Activated T-helper 9 cell treated with anti-CD3 and anti-CD28 coated beads, Interleukin-2, amount 50 U/mL, for 16 hours (primary cell): Measurements from ENCODE around the gene ANO2.
"Not testable (repeated sequence)": the region's sequence is repeated elsewhere in the genome, so short reads cannot be mapped to it uniquely, and the experiment has no call there.

ENCODE experiments used
- DNase-seq: peaks from one replicate; pipeline ENCODE4 v3.0.0-alpha.2; 2020; ENCODE audit warnings: low read depth

The ANO2 gene

DNA sequence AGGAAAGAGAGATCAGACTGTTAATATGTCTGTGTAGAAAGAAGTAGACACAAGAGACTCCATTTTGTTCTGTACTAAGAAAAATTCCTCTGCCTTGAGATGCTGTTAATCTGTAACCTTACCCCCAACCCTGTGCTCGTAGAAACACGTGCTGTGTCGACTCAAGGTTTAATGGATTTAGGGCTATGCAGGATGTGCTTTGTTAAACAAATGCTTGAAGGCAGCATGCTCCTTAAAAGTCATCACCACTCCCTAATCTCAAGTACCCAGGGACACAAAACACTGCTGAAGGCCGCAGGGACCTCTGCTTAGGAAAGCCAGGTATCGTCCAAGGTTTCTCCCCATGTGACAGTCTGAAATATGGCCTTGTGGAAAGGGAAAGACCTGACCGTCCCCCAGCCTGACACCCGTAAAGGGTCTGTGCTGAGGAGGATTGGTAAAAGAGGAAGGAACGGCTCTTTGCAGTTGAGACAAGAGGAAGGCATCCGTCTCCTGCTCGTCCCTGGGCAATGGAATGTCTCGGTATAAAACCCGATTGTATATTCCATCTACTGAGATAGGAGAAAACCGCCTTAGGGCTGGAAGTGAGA is 407.9 kb downstream of the ANO2 start:
- DNase-seq, result not testable (repeated sequence)

DNA sequence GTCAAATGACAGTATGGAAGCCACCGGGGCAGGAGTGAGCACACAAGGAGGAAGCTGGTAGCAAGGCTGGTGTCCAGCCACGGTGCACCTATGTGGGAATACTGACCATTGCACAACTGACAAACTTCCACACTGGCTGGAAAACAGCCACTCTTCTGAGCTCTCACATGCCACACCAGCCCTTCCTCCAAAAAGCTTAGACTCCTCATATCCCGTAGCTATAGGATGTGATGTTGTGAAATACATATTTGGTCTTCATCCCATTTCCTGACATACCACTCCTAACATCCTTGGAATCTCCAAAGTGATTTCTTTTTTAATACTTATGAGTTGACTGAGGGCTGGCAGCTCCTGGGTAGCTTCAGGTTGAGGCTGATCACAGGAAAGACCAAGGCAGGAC is 409.5 kb downstream of the ANO2 start:
- DNase-seq, result no peak

DNA sequence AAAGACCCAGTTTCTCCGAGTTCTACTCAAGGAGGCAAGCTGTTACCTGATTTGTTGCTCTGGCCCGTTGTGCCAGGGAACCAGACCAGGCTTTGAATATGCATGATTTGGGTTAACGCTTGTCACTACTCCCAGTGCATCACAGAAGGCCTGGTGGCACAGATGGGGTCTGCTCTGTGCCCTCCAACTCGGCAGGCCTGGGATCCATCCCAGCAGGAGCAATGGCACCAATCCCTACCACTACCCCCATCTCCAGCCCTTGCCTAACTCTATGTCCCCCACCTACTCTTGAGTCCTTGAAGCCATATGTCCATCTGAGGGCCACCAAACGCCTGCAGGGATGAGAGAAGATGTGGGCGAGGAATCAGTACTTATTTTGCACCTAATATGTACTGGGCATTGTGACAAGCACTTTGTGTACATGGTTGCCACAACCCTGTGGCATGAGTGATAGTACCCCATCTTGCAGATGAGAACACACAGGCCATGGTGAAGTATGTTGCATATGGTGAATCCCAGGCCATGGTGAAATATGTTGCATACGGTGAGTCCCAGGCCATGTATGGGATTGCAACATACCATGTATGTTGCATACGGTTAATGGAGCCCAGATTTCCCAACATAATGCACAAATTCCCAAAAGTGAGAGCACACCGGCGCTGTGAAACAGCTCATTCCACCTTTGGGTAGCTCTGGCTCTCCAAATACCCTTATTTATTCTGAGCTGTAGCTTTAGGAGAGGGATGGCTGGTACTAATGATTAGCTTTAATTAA is 410.4 kb downstream of the ANO2 start:
- no peak for DNase-seq

DNA sequence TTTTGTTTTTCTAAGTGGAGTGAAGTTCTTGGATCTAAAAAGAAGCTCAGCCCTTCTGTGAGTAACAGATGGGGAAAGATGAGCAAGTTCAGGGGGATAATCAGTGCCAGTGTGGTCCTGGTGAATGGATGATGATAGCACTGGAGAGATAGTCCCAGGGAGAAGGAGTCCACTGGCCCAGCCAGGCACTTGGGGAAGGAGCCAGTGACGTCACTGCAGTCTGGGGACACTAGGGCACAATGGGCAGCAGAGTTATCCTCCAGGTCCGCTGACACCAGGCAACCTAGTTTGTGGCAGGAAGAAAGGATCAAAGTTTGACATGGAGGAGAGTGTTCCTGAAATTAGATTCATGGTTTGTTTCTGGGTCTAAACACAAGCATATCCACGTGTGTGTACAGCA is 411.7 kb downstream of the ANO2 start:
- DNase-seq, result no peak

DNA sequence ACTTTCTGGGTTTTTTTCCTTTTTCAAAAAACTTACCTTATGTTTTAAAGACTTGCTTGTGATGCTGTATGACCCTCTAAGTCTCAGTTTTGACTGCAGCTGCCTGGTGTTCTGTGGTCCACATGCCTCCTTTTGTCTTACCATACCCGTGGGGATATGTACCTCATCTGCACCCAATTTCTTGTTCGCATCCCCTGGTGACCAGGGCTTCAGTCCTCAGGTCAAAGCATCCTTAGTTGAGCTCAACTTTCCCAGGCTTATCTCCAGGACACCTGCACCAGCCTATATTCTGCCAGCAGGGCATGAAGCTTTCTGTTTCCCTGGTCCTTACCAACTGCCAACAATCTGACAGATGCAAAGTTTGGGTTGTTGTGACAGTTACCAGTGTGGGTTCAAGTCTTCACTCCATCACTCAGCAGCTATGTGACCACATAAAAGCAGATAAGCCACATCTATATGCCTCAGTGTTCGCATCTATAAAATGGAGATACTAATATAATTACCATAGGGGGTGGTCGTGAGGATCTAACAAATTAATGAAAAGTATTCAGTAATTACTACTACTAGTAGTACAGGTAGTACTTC is 419.2 kb downstream of the ANO2 start:
- no peak for DNase-seq

DNA sequence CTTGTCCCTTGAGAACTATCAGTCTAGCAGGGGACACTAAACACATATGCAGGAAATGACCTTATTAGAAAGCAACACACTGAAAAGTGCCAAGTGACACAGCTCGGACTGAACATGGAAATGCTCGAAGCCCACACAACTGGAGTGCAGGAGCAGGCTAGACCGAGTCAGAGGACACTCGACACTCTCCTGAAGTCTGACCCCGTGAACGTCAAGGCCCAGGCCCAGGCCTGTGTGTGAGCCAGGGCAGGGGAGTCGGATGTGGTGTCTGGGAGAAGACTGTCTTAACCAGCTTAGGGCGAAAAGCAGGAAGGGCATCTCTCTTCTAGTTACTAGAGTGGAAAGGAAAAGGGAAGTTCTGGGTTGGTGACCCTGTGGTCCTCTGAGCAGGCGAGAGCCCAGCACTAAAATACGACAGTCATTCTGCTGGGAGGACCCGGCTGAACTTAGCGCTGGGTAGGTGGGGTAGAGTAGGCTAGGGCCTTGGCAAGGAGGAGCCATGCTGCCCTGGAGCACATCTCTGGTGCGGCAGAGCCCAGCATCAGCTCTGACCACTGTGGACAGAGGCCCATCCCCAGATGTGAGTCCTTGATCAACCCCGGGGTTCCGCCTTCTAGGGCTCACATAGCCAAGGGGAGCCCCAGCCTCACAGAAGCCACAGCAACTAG is 420.2 kb downstream of the ANO2 start:
- DNase-seq, result no peak

DNA sequence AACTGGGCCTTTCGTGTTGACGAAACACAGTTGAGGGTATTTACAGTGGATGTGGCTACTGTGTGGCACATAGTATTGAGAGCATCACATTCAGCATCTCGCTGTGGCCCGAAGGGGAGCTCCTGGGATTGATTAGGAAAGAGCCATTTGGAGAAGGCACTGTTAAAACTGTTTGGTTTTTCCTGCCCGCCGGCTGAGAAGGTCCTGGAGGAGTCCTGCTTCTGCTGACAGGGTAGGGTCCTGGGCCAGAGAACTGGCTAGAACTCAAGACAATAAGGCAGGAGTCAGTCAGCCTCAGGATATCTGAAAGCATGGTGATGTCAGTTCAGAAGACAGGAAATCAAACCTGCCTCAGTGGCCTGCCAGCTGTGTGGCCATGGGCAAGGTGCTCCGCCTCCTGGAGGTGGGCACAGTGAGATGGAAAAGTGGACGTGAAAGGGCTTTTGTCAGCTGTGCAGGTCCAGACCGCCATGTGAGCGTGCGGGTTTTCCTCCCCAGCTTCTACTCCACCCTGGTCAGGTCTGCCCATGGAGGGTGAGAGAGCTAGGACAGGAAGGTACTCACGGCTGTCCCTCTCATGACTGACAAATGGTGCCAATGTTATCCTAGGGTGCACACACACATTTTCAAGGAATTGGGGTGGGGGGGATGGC is 420.8 kb downstream of the ANO2 start:
- DNase-seq, result no peak

DNA sequence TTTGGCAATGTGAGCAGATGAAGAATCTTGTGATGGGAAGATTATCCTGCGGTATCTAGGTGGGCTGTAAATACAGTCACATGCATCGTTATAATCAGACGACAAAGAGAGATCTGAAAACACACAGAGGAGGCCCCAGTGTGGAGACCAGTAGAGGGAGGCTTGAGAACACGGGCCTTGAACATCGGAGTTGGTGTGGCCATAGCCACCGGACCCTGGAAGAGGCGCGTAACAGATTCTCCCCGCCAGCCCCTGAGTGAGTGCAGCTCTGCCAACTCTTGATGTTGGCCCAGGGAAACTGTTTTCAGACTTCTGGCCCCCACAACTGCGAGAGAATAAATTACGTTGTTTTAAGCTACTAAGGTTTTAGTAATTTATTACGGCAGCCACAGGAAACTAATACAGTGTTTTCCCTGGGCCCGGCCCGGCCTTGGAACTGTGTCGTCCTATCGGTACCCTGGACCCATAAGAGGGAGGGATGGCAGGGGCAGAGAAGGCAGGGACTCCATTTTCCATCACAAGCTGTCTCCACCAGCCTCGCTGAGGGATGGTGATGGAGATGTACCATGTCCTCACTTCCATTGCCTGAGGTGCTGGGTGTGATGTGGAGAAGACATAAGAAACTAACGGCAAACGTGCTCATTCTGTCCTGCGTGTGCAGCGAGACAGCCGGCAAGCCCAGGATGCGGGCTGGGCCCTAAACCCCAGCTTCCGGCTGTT is 421.5 kb downstream of the ANO2 start:
- DNase-seq, result no peak

DNA sequence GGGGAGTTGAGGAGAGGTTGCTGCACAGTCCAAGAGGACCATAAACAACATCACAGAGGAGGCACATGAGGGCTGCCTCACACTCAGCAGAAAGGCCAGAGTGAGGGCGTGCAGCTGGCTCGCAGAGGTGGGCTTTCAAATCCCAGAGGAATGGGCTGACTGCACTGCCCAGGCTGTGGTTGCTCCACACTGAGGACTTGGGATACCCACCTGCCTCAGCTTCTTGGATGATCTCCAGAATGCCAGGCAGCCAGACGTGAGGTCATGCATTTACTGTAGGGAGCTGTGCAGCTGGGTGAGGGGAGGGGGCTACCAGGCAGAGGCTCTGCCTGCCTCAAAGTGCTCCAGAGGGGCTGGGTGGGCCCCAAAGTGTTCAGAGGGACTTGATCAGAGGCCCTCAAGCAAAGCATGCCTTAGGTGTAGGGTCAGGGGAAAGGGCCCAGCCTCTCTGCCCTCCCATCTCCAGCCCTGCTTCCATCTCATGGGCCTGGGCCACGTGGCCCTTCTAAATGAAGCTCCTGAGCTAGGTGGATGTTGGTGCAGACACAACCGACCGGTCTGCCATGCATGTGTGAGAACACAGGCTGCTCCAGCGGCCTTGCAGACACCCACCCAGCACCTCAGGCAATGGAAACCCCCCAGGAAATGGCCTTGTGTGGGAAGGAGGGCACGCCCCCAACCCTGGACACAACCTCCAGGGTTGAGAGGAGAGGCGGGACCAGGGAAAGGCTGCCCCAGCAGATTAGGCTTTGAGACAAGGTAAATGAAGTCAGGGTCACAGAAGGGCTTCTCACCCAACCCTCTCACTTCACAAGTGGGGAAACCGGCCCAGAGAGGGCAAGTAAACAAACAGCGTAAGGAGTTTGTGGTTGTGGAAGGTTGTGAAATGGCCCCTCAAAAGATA is 422.4 kb downstream of the ANO2 start:
- no peak for DNase-seq

DNA sequence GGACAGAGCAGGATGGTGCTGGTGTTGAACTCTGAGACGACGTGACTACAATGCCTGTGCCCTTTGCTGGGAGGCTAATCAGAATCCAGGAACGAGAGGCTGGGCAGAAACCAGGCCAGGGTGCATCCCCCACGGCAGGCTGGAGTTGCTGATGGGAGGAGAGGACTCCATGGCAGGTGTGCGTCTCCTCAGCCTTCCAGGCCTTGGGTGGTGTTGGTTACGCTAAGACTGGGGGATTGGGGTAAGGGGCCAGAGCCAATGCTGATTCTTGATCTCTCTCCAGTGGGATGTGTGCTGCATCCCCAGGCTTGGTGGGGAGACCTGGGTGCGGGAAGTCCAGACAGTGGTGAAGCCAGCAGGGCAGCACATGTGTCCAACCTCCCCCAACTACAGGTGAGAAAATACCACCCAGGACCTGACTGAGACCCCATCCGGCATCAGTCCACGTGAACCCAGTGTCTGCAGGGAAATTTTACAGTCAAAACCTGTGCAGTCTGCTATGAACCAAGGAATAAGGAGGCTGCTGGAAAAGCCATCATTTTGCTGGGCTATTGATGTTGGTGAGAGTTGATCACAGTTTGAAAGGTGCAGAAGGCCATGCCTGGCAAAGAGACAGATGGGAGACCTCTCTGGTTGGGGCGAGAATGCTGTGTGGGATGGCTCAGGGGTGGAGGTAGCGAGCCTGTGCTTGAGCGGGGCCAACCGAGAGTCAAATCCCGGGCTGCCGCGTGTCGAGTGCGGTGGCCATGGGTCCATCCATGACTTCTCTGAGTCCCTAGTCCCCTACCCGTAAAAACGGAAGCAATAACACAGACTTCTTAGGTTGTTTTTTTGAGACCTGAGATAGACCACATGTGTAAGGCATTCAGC is 423.4 kb downstream of the ANO2 start:
- no peak for DNase-seq

DNA sequence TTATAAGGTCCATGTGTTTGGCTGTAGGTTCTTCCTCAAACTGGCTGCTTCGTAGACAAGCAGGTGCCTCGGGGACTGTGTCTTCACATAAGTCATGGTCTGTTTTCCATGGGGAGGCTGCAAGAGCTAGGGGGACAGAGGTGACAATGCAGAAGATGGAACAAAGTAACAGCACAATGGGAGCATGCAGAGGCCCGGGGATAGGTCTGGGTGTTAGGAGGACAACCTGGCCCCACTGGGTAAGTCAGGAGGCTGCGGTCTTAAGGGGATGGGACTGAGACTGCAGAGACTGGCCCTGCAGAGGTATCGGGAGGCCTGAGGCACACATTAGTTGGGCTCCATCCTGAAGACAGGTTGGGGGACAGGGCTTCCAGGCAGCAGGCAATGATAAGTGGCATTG is 424.2 kb downstream of the ANO2 start:
- DNase-seq, result no peak

DNA sequence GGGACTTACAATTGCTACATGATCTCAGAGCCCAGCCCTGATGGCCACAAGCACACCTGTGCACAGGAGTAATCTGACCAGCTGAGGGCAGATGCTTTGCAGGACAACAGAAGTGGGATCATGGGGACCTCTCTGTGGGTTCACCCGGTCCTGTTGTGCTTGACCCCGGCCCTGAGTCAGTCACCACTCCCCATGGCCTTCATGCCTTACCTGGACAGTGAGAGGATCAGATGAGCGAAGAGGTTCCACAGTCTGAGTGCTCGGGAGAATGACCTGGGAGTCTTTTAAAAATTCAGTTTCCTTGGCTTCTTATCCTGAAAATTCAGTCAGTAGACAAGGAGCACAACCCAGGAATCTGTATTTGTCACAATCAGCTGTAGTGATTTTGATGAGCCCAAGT is 425.0 kb downstream of the ANO2 start:
- no peak for DNase-seq

DNA sequence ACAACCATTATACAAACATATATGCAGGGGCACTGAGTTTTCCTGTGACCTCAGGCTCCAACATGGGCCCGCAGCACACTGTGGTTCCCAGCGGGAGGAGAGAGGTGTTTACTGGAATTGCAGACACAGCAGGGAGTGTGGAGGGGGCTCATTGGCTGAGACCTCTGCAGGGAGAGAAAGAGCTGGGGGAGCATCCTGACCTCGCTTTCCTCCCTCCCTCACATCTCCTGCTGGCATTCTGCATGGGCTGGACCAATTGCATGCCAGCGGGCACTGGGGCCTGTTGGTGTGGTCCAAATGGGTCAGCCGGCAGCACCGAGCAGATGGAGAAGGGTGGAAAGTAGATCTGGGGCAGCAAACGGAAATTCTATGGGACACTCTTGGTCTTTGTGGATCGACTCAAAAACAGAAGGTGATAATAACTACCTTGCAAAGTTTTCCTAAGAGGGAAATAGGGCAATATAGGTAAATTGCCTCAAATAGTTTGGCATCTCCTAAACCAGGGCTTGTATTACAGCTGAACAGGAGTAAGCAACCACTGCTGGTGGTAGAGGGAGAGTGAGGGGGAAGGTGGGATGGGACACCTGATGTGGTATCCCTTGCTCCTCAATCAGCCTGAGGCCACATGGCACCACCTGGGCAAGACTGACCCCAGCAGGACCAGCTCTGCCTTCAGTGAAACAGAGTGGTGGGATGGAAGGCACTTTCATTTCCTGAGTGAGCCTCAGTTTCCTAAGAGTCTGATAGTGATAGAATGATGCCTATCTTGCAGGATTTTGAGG is 426.3 kb downstream of the ANO2 start:
- no peak for DNase-seq

DNA sequence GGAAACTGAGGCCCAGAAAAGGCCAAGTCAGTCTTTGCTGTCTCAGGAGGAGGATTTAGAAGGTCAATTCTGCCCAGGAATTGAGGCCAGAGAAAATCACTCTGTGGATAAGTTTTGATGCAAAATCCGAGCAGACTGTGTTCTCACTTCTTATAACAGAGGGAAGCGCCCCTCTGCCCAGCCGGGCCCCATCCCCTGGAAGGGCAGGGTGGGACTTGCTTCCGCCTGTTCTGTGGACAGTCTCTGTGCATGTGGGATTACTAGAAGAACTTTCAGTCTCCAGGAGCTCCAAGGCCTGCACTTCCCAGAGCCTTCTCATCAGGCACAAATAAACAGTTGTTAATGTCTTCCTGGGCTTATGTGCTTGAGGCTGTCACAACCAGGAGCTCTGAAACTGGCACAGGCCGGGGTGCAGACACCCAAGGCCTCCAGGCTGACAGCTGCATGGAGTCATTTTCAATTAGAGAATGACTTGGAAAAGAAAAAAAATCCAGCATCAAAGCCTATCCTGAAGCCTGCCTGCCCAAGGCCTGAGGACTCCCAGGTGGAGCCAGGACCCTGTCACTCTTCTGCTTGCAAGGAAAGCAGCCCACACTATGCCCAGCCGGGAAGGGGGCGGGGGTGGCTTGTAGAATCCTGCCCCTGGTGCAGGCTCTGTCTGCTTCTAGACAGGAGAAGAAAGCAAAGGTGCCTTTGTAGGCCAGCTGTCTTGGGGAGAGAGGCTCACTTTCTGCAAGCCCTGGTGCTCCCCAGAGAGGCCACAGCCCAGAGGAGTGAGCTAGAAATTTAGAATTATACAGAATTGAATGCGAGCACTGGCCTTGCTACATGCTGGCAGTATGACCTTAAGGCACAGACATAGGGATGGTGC is 428.5 kb downstream of the ANO2 start:
- DNase-seq, result no peak

DNA sequence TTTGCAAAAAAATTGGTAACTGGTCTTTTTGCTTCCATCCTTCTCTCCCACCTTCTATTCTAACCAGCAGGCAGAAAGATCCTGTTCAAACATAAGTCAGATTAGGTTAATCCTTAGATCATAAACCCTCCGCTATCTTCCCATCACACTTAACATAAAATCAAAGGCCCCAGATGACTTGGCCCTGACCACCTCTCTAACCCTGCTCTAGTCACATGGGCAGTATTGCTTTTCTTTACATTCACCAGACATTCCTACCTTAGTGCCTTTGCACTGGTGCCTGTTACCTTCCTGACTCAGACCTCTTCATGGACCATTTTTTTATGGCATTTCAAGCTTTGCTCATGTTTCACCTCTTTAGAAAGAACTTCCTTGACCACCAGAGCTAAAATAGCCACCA is 429.6 kb downstream of the ANO2 start:
- DNase-seq, result no peak

DNA sequence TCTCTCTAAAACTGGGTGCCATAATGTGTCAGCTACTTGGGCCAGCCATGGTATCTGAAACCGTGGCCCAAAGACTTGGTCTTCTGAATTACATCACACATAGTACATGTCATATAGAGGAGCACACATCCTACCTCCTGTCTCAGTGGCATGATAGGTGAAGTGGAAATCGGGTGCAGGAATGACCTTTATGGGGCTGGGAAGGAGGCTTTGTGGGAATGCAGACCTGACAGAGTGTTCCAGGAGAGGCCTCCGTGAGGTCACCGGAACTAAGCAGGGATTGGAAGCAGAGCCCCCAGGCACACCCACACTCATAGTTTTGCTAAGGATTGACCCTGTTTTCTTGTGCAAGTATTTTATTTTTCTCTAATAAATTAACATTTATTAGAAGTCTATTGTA is 430.5 kb downstream of the ANO2 start:
- DNase-seq, result no peak

DNA sequence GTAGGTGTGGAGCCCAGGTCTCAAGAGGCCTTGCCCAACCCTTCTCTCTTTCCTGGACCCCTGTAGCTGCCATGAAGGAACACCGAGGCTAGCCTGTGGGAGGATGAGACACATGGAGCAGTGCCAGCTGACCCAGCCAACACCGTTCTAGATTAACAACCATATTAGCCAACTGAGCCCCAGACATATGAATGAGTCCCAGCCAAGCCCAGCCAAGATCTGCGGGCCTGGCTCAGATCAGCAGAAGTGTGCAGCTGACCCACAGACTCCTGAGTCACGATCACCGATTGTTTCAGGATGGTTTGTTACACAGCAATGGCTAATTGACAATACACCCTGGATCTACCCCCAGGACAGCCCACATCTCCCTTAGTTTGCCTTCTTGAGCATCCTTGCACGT is 431.0 kb downstream of the ANO2 start:
- no peak for DNase-seq

DNA sequence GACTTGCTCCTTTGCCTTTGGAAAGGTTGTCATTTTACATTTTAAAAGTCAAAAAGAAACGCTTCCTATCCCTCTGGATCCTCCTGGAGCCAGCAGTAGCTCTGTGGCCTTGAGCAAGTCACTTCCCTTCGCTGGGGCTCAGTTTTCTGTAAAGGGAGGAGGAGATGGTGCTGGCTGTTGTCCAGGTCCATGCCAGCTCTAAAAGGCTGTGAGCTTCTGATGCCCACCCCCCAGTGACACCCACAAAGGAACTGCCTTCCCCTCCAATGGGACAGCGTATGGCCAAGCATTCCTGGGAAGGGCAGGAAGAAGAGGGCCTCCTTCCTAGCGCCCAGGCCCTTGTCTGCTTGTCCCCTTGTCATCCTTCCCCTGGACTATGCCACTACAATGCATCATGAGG is 431.7 kb downstream of the ANO2 start:
- no peak for DNase-seq
